HG02642 (cell line): ENCODE results near the gene RUNX2.

ENCODE experiments used
- ATAC-seq: cut with Tn5 transposase; IDR thresholded peaks from one replicate; pipeline ENCODE4 v1.9.1; 2021; ENCODE audit warnings: mild to moderate bottlenecking; ENCODE audit not compliant: unreplicated experiment, poor library complexity

Gene RUNX2

GRCh38 chr6:45597424-45597823 is 269.3 kb downstream of the RUNX2 start:
- no peak for ATAC-seq

GRCh38 chr6:45599053-45599452 is 270.9 kb downstream of the RUNX2 start:
- no peak for ATAC-seq

- ATAC-seq, result no peak
Observed at GRCh38 chr6:45605971-45606370, 277.8 kb downstream of the RUNX2 start.

- ATAC-seq, result no peak
Observed at GRCh38 chr6:45606831-45607400, 278.8 kb downstream of the RUNX2 start.

- no peak for ATAC-seq
Observed at GRCh38 chr6:45607798-45608197, 279.7 kb downstream of the RUNX2 start.

GRCh38 chr6:45608252-45608913 is 280.3 kb downstream of the RUNX2 start:
- ATAC-seq, result no peak

GRCh38 chr6:45609141-45609638 is 281.1 kb downstream of the RUNX2 start:
- no peak for ATAC-seq

- ATAC-seq, result no peak
Observed at GRCh38 chr6:45610374-45610773, 282.2 kb downstream of the RUNX2 start.

GRCh38 chr6:45610832-45611231 is 282.7 kb downstream of the RUNX2 start:
- no peak for ATAC-seq

- no peak for ATAC-seq
Observed at GRCh38 chr6:45611491-45611890, 283.4 kb downstream of the RUNX2 start.

GRCh38 chr6:45613656-45614055 is 285.5 kb downstream of the RUNX2 start:
- ATAC-seq, result no peak

- ATAC-seq, result no peak
Observed at GRCh38 chr6:45614488-45615285, 286.6 kb downstream of the RUNX2 start.

GRCh38 chr6:45616209-45616608 is 288.1 kb downstream of the RUNX2 start:
- ATAC-seq, result no peak

- ATAC-seq, result no peak
Observed at GRCh38 chr6:45617441-45617840, 289.3 kb downstream of the RUNX2 start.

- no peak for ATAC-seq
Observed at GRCh38 chr6:45618259-45618658, 290.1 kb downstream of the RUNX2 start.

- no peak for ATAC-seq
Observed at GRCh38 chr6:45619211-45619760, 291.2 kb downstream of the RUNX2 start.

- ATAC-seq, result no peak
Observed at GRCh38 chr6:45619994-45620471, 291.9 kb downstream of the RUNX2 start.

GRCh38 chr6:45624228-45624627 is 296.1 kb downstream of the RUNX2 start:
- no peak for ATAC-seq

- ATAC-seq, result no peak
Observed at GRCh38 chr6:45625191-45625664, 297.1 kb downstream of the RUNX2 start.

GRCh38 chr6:45626087-45626891 is 298.2 kb downstream of the RUNX2 start:
- no peak for ATAC-seq
